Activated CD8-positive, alpha-beta T cell treated with anti-CD3 and anti-CD28 coated beads, Interleukin-2, amount 10 ng/mL, durations not matched to agents 7 days and 5 days (primary cell): ENCODE measurements around the gene TLR10. TPM values are rescaled to one million over a fixed set of nuclear protein-coding genes. Genes with fewer than 3 reads are reported as not detected.

ENCODE experiments used
- ATAC-seq: fragments of 150-1000 bp; cut with Tn5 transposase; one replicate; pipeline ENCODE4 v1.10.0; 2021; ENCODE audit warnings: moderate library complexity
- CTCF ChIA-PET: fragments of 350-600 bp; sonication (Branson Sonifier 250); formaldehyde crosslinking; loops from one replicate; lab custom pipeline; 2021; ENCODE audit warnings: antibody characterized with exemption; lab: Charles Lee
- POLR2A ChIA-PET: fragments of 350-600 bp; sonication (Branson Sonifier 250); formaldehyde crosslinking; loops from one replicate; lab custom pipeline; 2021; ENCODE audit warnings: antibody characterized with exemption; lab: Charles Lee
- DNase-seq: peaks from one replicate; pipeline ENCODE4 v3.0.0-alpha.2; 2020
- H3K27ac Mint-ChIP-seq: one replicate; pipeline ENCODE4 v1.8.0; 2021; ENCODE audit warnings: mild to moderate bottlenecking, mixed read lengths
- H3K27me3 Mint-ChIP-seq: one replicate; pipeline ENCODE4 v1.8.0; 2021; ENCODE audit warnings: low read depth, mixed read lengths
- H3K36me3 Mint-ChIP-seq: one replicate; pipeline ENCODE4 v1.8.0; 2021; ENCODE audit warnings: low read depth, mixed read lengths
- H3K4me1 Mint-ChIP-seq: one replicate; pipeline ENCODE4 v1.8.0; 2021; ENCODE audit warnings: low read depth, mixed read lengths
- H3K4me3 Mint-ChIP-seq: one replicate; pipeline ENCODE4 v1.8.0; 2021; ENCODE audit warnings: mild to moderate bottlenecking, mixed read lengths
- H3K9me3 Mint-ChIP-seq: one replicate; pipeline ENCODE4 v1.8.0; 2022; ENCODE audit warnings: mixed read lengths; ENCODE audit not compliant: insufficient read depth
- total RNA-seq, 2 experiments: library from RNA; stranded (reverse); gene quantifications; one replicate each; pipeline ENCODE4 v1.2.3, GENCODE V29; 2021

The TLR10 gene
- total RNA-seq, 2 experiments from 2014 or later, result 0.08 TPM; not detected in 1

GRCh38 chr4:38728631-38729141 lies 54.1 kb downstream of the TLR10 start:
- peaks cover 5% of the 10 kb centered on the region for H3K27me3 Mint-ChIP-seq
- H3K27ac Mint-ChIP-seq, result no peak overlapping the region
- H3K4me1 Mint-ChIP-seq, result peaks cover 20% of the 10 kb centered on the region
- POLR2A ChIA-PET, result no interaction called here
- no peak for ATAC-seq
- no peak for DNase-seq
- CTCF ChIA-PET, result interaction anchor here (1.2 to 5.9 kb wide), 5 partner anchors 409 to 552 kb away, joined by 3 to 35 read pairs (median 13); no protein-coding TSS in a partner anchor
- peaks cover 2% of the 10 kb centered on the region for H3K36me3 Mint-ChIP-seq
- no peak overlapping the region for H3K4me3 Mint-ChIP-seq
- H3K9me3 Mint-ChIP-seq, result no peaks in the 10 kb centered on the region

GRCh38 chr4:38724475-38724808 lies 58.3 kb downstream of the TLR10 start:
- H3K4me3 Mint-ChIP-seq, result no peak overlapping the region
- CTCF ChIA-PET, result interaction anchor here (1.7 kb wide), 2 partner anchors 405 to 545 kb away, joined by 5 read pairs; no protein-coding TSS in a partner anchor

DNA sequence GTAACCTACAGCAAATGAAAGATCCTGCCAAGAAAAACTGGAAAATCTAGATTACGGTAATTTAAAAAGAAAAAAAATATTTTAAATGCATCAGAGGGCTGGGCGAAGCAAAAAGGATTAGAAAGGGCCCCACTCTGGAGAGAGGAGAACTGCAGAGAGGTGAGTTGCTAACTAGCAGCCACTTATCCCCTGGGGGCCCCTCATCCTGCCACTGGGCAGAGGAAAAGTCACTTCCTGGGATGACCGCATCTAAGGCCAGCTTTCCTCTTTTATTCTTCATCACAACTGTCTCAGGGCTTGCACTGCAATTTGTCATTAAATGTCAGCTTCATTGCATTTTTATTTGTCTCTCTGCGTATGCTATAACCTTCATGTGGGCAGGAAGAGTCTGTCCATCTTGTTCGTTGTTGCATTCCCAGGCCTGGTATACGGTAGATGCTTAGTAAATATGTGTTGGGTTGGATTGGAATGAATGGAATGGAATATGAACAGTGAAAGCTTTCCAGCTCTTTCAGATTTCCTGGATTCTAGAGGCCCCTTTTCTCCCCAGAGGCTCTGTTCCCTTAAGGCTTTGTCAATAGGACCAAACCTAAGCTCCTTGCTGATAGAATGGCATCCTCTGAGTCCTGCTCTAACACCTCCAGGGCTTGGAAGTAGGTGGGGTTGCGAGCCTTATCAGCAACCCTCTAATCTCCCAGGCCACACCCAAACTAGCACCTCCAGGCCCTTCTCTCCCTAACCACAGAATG lies 58.9 kb downstream of the TLR10 start:
- ChIA-PET POLR2A (no interaction called here), CTCF (interaction anchor here (0.6 to 1.7 kb wide), 3 partner anchors 405 to 544 kb away, joined by 3 to 5 read pairs (median 5); no protein-coding TSS in a partner anchor)
- DNase-seq (no peak), ATAC-seq (no peak)
- no peaks in the 10 kb centered on the region for H3K9me3 Mint-ChIP-seq
- no peaks in the 10 kb centered on the region for H3K36me3 Mint-ChIP-seq
- H3K27me3 Mint-ChIP-seq, result peaks cover 3% of the 10 kb centered on the region
- H3K4me1 Mint-ChIP-seq, result peaks cover 8% of the 10 kb centered on the region
- H3K4me3 Mint-ChIP-seq, result no peak overlapping the region
- no peak overlapping the region for H3K27ac Mint-ChIP-seq

More at GRCh38 chr4:38724475-38724808, 58.3 kb downstream of the TLR10 start:
- peaks cover 8% of the 10 kb centered on the region for H3K4me1 Mint-ChIP-seq
- DNase-seq, result no peak
- H3K27ac Mint-ChIP-seq, result no peak overlapping the region
- H3K9me3 Mint-ChIP-seq, result no peaks in the 10 kb centered on the region
- H3K27me3 Mint-ChIP-seq, result peaks cover 3% of the 10 kb centered on the region
- no peak for ATAC-seq
- POLR2A ChIA-PET, result no interaction called here
- H3K36me3 Mint-ChIP-seq, result no peaks in the 10 kb centered on the region

- Mint-ChIP-seq H3K36me3 (no peaks in the 10 kb centered on the region), H3K9me3 (no peaks in the 10 kb centered on the region), H3K4me3 (no peak overlapping the region), H3K27ac (no peak overlapping the region), H3K27me3 (peaks cover 3% of the 10 kb centered on the region), H3K4me1 (peaks cover 8% of the 10 kb centered on the region)
- no peak for DNase-seq
- ChIA-PET CTCF (interaction anchor here (0.6 kb wide), 1 partner anchor 543 kb away, joined by 3 read pairs; no protein-coding TSS in a partner anchor), POLR2A (no interaction called here)
- no peak for ATAC-seq
These were observed 59.7 kb downstream of the TLR10 start for GRCh38 chr4:38723114-38723513.

Other genes with a start within 250 kb of the TLR10 start
- 1 to 10 TPM; 8.1 to 8.3 TPM for gene KLF3, start 118.8 kb downstream of the TLR10 start, total RNA-seq
- 1 to 10 TPM; 8.1 to 9.6 TPM for gene TLR1, start 21.8 kb upstream of the TLR10 start, total RNA-seq
- gene TLR6, start 73.8 kb upstream of the TLR10 start, total RNA-seq, result 1 to 10 TPM; 3.1 to 3.2 TPM
- under 1 TPM; 0.50 to 0.60 TPM for gene FAM114A1, start 84.8 kb upstream of the TLR10 start, total RNA-seq
- 10 to 100 TPM; 12.4 to 14.1 TPM for gene TMEM156, start 249.4 kb upstream of the TLR10 start, total RNA-seq